HK-2 (cell line): ENCODE measurements around the gene NBEAL2.

Experiments
- DNase-seq: peaks from one replicate; pipeline ENCODE4 v3.0.0-alpha.2; 2018; ENCODE audit not compliant: unreplicated experiment

NBEAL2 gene

GRCh38 chr3:46978985-46979944, at the start of gene NBEAL2:
Gene NBEAL2, plus strand, starts transcription at chr3:46979666. Its CDS starts 196 bp downstream, at chr3:46979862.
- peak; percentile 90 for DNase-seq

GRCh38 chr3:46930166-46930944, 49.1 kb upstream of the NBEAL2 start:
- no peak for DNase-seq

GRCh38 chr3:46930945-46931403, 48.5 kb upstream of the NBEAL2 start:
- DNase-seq, result no peak

- DNase-seq, result no peak
These were observed 47.7 kb upstream of the NBEAL2 start for GRCh38 chr3:46931631-46932331.

GRCh38 chr3:46932455-46933225, 46.8 kb upstream of the NBEAL2 start:
- DNase-seq, result no peak

- DNase-seq, result no peak
These were observed 46.2 kb upstream of the NBEAL2 start for GRCh38 chr3:46933261-46933660.

GRCh38 chr3:46934072-46934471, 45.4 kb upstream of the NBEAL2 start:
- no peak for DNase-seq

GRCh38 chr3:46934498-46935167, 44.8 kb upstream of the NBEAL2 start:
- no peak for DNase-seq

GRCh38 chr3:46935168-46935858, 44.2 kb upstream of the NBEAL2 start:
- peak; percentile 75 for DNase-seq

- DNase-seq, result no peak
These were observed 43.4 kb upstream of the NBEAL2 start for GRCh38 chr3:46935989-46936558.

- no peak for DNase-seq
These were observed 42.7 kb upstream of the NBEAL2 start for GRCh38 chr3:46936733-46937250.

- DNase-seq, result no peak
These were observed 41.3 kb upstream of the NBEAL2 start for GRCh38 chr3:46938118-46938517.

- no peak for DNase-seq
These were observed 39.7 kb upstream of the NBEAL2 start for GRCh38 chr3:46939578-46940445.

- no peak for DNase-seq
These were observed 37.4 kb upstream of the NBEAL2 start for GRCh38 chr3:46942076-46942475.

GRCh38 chr3:46942481-46943236, 36.8 kb upstream of the NBEAL2 start:
- no peak for DNase-seq

- DNase-seq, result no peak
These were observed 36.0 kb upstream of the NBEAL2 start for GRCh38 chr3:46943237-46944187.

GRCh38 chr3:46944191-46944590, 35.3 kb upstream of the NBEAL2 start:
- no peak for DNase-seq
